ENCODE measurements around the gene TNS3.

The TNS3 gene

DNA sequence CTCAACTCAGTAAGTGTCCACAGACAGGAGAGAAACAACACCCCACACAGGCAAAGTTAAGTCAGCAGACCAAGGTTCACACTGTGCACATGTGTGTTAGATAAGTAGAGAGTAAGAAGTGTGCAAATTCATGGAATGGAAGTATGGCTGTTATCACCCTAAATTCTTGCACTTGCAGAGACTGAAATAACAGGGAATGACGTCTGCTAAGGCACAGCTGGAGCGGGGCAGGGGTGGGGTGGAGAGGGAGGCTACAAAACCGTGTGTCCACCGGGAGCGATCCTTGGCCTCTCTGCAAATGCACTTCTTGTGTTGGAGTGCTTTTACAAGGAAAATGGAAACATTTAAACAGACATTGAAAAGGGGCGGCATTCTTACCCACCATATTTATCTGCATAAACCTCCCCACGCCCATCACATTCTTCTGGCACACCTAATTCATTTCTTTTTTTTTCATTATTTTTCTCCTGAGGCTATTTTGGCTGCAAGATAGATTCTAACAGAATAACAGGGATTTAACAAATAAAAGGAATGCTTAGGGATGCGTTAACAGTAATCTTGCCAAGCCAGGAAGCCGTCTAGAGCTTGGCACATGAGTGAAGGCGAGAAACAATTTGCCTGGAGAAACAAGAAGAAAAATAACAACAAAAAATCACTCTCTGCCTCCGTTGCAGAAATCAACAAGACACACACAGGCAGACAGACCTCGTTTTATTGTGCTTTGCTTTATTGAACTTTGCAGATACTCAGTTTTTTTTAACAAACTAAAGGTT, 30.1 kb downstream of the TNS3 start:
- Histone ChIP-seq H3K9me3 (replicated peaks; ENCODE audit: low read length) (no peaks in the 10 kb centered on the region), H3K4me3 (ENCODE audit: low read length) (no peak overlapping the region), H3K9ac (ENCODE audit: low read depth, low read length) (no peak overlapping the region), H3K36me3 (ENCODE audit: insufficient read depth, low read length) (peaks cover 4% of the 10 kb centered on the region), H3K4me1 (ENCODE audit: control insufficient read depth, insufficient read depth, low read length) (peaks cover 50% of the 10 kb centered on the region), H3K4me2 (ENCODE audit: low read length) (no peak overlapping the region), H3K27me3 (ENCODE audit: control insufficient read depth, insufficient read depth, low read length) (no peaks in the 10 kb centered on the region)

DNA sequence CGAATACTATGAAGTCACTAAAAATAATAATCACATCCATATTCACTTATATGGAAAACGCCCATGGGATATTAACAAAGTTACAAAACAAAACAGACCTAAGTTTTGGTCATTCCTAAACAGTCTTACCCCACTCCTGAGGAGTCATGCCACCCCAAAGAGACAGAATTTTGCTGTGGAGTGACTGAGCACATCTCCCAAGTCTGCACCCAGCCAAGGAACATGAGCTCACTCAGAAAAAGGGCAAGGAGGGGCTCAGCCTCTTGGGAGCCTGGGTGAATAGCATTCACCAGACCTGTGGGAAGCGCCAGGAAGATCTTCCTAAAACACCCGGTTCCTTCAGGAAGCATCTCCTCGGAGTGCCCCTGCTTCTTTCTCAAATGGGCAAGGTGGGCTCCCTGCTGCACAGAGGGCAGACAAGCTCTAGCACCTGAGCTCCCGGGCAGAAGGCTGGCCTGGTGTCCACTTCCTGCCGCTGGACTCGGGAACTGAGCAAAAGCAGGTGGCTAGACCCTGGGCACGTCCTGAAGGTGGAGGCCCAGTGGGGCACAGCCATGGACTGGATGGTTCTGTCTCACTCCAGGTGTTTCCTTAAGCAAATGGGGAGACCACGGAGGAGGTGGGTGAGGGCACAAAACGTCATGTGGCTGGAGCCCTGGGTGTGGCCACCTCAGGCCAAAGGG, 31.0 kb downstream of the TNS3 start:
- Histone ChIP-seq H3K9me3 (replicated peaks; ENCODE audit: low read length) (no peaks in the 10 kb centered on the region), H3K36me3 (ENCODE audit: insufficient read depth, low read length) (peaks cover 4% of the 10 kb centered on the region), H3K4me1 (ENCODE audit: control insufficient read depth, insufficient read depth, low read length) (peaks cover 41% of the 10 kb centered on the region), H3K4me2 (ENCODE audit: low read length) (no peak overlapping the region), H3K4me3 (ENCODE audit: low read length) (no peak overlapping the region), H3K27me3 (ENCODE audit: control insufficient read depth, insufficient read depth, low read length) (no peaks in the 10 kb centered on the region), H3K9ac (ENCODE audit: low read depth, low read length) (no peak overlapping the region)

DNA sequence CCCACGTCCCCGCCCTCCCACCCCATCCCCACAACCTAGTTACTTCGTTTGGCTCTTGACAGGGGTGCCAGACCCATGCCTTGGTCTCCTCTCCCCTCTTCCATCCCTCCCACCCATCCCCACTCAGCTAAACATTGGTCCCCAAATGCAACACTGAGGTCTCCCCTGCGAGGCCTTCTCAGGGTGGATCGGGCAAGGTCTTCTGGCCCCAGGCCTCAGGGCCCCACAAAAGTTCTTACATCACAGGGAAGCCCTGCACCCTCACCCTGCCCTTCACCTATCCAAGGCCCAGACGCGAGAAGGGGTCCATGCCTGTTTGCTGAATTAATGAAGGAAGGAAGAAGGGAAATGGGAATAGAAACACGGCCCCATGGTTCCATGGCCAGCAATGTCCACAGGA, 32.0 kb downstream of the TNS3 start:
- Histone ChIP-seq H3K27me3 (ENCODE audit: control insufficient read depth, insufficient read depth, low read length) (no peaks in the 10 kb centered on the region), H3K36me3 (ENCODE audit: insufficient read depth, low read length) (no peaks in the 10 kb centered on the region), H3K4me2 (ENCODE audit: low read length) (no peak overlapping the region), H3K4me1 (ENCODE audit: control insufficient read depth, insufficient read depth, low read length) (peaks cover 36% of the 10 kb centered on the region), H3K9me3 (replicated peaks; ENCODE audit: low read length) (no peaks in the 10 kb centered on the region), H3K9ac (ENCODE audit: low read depth, low read length) (no peak overlapping the region), H3K4me3 (ENCODE audit: low read length) (no peak overlapping the region)

DNA sequence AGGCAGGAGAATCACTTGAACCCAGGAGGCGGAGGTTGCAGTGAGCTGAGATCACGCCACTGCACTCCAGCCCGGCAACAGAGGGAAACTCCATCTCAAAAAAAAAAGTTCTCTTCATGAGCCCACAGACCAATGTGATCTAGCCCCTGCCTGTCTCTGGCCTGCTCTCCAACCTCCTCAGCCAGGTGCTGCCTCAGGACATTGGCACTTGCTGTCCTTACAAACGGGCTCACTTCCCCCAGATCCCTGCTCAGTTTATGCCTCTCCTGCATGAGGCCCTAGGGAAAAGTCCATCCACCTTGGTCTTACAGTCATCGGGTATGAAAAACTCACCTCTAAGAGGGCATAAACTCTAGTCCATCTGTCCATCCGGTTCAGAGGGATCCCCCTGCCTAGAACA, 32.5 kb downstream of the TNS3 start:
- Histone ChIP-seq H3K9me3 (replicated peaks; ENCODE audit: low read length) (no peaks in the 10 kb centered on the region), H3K4me2 (ENCODE audit: low read length) (no peak overlapping the region), H3K27me3 (ENCODE audit: control insufficient read depth, insufficient read depth, low read length) (no peaks in the 10 kb centered on the region), H3K4me1 (ENCODE audit: control insufficient read depth, insufficient read depth, low read length) (peaks cover 36% of the 10 kb centered on the region), H3K9ac (ENCODE audit: low read depth, low read length) (no peak overlapping the region), H3K4me3 (ENCODE audit: low read length) (no peak overlapping the region), H3K36me3 (ENCODE audit: insufficient read depth, low read length) (peaks cover 3% of the 10 kb centered on the region)

DNA sequence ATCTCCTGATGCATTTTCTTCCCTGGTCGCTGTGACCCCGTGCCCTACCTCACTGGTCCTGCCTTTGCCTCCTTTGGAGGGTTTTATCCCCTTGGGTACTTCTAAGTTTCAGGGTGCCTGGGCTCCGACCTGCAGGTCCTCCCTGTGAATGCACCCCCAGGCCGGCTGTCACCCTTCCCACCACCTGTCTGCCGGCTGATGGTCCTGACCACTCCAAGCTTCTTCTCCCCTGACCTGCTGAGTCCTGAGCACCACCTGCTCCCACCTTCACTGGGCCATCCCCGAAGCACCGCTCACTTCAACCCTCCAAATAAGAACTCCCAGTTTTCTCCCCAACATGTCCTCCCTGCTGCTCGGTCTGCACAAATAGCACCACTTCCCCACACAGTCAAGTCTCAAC, 33.4 kb downstream of the TNS3 start:
- Histone ChIP-seq H3K4me1 (ENCODE audit: control insufficient read depth, insufficient read depth, low read length) (peaks cover 35% of the 10 kb centered on the region), H3K36me3 (ENCODE audit: insufficient read depth, low read length) (peaks cover 3% of the 10 kb centered on the region)

DNA sequence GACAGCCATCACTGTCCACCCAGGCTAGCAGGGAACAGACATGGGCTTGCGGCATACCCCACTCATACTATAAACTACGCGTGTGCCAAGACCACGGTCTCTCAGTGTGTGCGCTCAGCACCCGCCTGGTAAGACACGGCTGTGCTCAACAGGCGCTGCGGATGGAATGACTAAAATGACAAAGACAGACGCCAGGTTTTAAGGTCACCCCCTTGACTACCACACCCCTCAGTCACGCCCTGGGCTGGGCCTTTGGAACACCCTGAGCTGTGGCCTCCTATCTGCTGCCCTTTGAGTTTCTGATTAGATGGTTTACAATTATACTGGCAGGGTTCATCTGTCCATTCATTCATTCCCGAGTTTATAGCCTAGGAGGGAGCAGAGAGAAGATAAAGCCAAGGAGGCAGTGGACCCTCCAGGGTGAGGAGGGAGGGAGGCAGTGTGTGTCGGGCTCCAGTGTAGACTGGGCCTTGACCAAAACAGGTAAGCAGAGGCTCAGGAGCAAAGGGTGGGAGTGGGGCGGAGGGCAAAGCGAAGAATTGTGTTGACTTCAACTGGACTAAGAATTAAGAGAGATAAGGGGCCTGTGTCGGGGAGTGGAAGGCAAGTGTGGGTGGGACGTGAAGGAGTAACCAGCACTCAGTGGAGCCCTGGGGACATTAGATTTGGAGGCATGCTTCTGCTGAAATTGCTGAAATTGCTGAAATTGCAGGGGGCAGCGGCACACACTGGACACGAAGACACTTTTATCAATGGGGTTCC, 35.0 kb downstream of the TNS3 start:
- Histone ChIP-seq H3K36me3 (ENCODE audit: insufficient read depth, low read length) (peaks cover 3% of the 10 kb centered on the region), H3K9ac (ENCODE audit: low read depth, low read length) (no peak overlapping the region), H3K4me2 (ENCODE audit: low read length) (no peak overlapping the region), H3K9me3 (replicated peaks; ENCODE audit: low read length) (no peaks in the 10 kb centered on the region), H3K4me3 (ENCODE audit: low read length) (no peak overlapping the region), H3K4me1 (ENCODE audit: control insufficient read depth, insufficient read depth, low read length) (peaks cover 19% of the 10 kb centered on the region), H3K27me3 (ENCODE audit: control insufficient read depth, insufficient read depth, low read length) (no peaks in the 10 kb centered on the region)

More for the DNA sequence above, 33.4 kb downstream of the TNS3 start:
- H3K9ac ChIP-seq (ENCODE audit: low read depth, low read length): no peak overlapping the region
- no peaks in the 10 kb centered on the region for H3K9me3 ChIP-seq (replicated peaks; ENCODE audit: low read length)
- no peak overlapping the region for H3K4me3 ChIP-seq (ENCODE audit: low read length)
- H3K27me3 ChIP-seq (ENCODE audit: control insufficient read depth, insufficient read depth, low read length): no peaks in the 10 kb centered on the region
- no peak overlapping the region for H3K4me2 ChIP-seq (ENCODE audit: low read length)

DNA sequence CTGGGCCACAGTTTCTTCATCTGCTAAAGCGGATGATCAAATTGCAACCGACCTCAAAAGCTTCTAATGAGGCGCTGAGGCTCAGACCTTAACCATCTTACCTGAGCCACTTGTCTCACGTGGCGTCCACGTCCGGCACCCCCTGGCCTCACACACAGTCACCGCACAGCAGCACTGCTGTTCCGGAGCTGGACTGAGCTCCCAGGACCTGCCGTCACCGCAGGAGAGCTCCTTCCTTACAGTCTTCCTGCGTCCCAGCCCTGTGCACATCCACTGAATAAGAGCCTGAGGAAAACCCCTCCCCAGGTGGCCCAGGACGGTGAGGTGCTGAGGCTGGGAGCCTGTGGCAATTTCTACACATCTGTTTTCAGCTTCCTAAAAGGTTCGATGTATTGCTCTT, 35.7 kb downstream of the TNS3 start:
- Histone ChIP-seq H3K9me3 (replicated peaks; ENCODE audit: low read length) (no peaks in the 10 kb centered on the region), H3K4me1 (ENCODE audit: control insufficient read depth, insufficient read depth, low read length) (peaks cover 11% of the 10 kb centered on the region), H3K36me3 (ENCODE audit: insufficient read depth, low read length) (peaks cover 3% of the 10 kb centered on the region), H3K27me3 (ENCODE audit: control insufficient read depth, insufficient read depth, low read length) (no peaks in the 10 kb centered on the region), H3K9ac (ENCODE audit: low read depth, low read length) (no peak overlapping the region), H3K4me2 (ENCODE audit: low read length) (no peak overlapping the region), H3K4me3 (ENCODE audit: low read length) (no peak overlapping the region)

DNA sequence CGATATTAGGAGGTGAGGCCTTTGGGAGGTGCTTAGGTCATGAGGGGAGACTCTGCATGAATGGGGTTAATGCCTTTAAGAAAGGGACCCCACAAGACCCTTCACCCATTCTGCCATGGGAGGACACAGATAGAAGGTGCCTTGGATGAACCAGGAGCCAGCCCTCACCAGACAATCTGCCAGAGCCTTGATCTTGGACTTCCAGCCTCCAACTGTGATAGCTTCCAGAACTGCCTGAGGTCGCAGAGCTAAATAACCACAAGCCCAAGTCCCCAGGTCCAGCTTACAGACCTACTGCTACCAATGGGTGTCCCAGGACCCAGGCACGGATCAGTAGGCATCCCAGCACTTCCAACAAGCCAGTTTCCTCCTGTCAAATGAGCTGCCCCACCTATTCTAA, 37.5 kb downstream of the TNS3 start:
- H3K4me1 ChIP-seq (ENCODE audit: control insufficient read depth, insufficient read depth, low read length): peaks cover 16% of the 10 kb centered on the region
- H3K9me3 ChIP-seq (replicated peaks; ENCODE audit: low read length): no peaks in the 10 kb centered on the region
- H3K27me3 ChIP-seq (ENCODE audit: control insufficient read depth, insufficient read depth, low read length): no peaks in the 10 kb centered on the region
- H3K36me3 ChIP-seq (ENCODE audit: insufficient read depth, low read length): peaks cover 3% of the 10 kb centered on the region
- no peak overlapping the region for H3K4me2 ChIP-seq (ENCODE audit: low read length)
- no peak overlapping the region for H3K9ac ChIP-seq (ENCODE audit: low read depth, low read length)
- no peak overlapping the region for H3K4me3 ChIP-seq (ENCODE audit: low read length)

DNA sequence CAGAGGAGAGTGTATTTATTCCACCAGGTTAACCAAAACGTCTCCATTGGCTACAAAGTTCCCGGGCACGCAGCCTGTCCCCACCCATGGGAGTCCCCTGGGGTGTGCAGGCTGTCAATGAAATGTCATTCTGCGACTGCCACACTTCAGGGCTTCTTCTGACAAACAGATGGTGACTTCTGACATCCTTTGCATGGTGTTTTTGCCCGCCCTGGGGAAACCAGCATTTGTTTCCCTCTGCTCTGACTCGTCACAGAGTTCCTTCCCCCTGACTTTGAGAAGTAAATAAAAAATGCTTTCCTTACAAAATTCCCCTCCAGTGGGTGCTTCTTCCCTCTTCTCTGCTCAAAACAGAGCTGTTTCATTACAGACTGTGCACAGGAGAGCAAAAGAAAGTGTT, 38.2 kb downstream of the TNS3 start:
- Histone ChIP-seq H3K9me3 (replicated peaks; ENCODE audit: low read length) (no peaks in the 10 kb centered on the region), H3K27me3 (ENCODE audit: control insufficient read depth, insufficient read depth, low read length) (no peaks in the 10 kb centered on the region)

DNA sequence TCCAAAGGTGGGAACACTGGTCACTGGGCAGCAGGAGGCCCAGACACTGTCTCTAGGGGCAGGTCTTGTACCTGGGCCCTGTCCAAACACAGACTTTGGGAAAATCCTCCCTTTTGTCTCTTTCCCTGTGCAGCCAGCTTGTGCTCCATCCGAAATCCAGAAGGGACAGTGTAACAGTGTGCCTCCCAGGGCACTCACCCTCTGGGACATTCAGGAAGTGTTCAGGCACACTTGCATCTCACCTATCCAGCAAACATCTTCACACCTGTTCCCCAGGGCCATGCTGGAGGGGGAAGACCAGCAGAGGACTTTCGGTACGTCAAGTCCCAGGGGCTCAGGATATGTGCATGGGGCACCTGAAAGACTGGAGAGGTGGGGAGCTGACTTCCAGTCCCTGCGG, 38.9 kb downstream of the TNS3 start:
- Histone ChIP-seq H3K9me3 (replicated peaks; ENCODE audit: low read length) (no peaks in the 10 kb centered on the region), H3K27me3 (ENCODE audit: control insufficient read depth, insufficient read depth, low read length) (no peaks in the 10 kb centered on the region), H3K36me3 (ENCODE audit: insufficient read depth, low read length) (peaks cover 3% of the 10 kb centered on the region), H3K4me2 (ENCODE audit: low read length) (no peak overlapping the region), H3K4me1 (ENCODE audit: control insufficient read depth, insufficient read depth, low read length) (peaks cover 14% of the 10 kb centered on the region), H3K4me3 (ENCODE audit: low read length) (no peak overlapping the region), H3K9ac (ENCODE audit: low read depth, low read length) (no peak overlapping the region)

More for the DNA sequence above, 38.2 kb downstream of the TNS3 start:
- Histone ChIP-seq H3K4me3 (ENCODE audit: low read length) (no peak overlapping the region), H3K9ac (ENCODE audit: low read depth, low read length) (no peak overlapping the region), H3K4me1 (ENCODE audit: control insufficient read depth, insufficient read depth, low read length) (peaks cover 18% of the 10 kb centered on the region), H3K36me3 (ENCODE audit: insufficient read depth, low read length) (peaks cover 3% of the 10 kb centered on the region), H3K4me2 (ENCODE audit: low read length) (no peak overlapping the region)

DNA sequence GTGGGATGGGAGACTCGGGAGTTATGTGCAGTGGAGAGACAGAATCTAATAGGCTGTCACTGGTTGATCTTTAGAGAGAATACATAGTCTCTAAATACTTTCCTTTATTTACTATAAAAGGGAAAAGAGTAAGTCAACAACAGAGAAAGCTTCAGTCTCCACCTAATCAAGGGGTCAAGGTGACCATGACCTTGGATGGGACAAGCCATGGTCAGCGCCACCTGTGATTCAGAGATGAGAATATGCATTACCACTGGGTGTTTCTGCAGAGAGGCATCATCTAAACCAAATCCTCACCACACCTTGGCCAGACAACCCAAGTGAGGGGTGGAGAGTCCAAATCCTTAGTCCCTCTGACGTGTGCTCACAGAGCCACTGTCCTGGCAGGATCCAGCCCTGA, 39.9 kb downstream of the TNS3 start:
- H3K27me3 ChIP-seq (ENCODE audit: control insufficient read depth, insufficient read depth, low read length): no peaks in the 10 kb centered on the region
- H3K4me1 ChIP-seq (ENCODE audit: control insufficient read depth, insufficient read depth, low read length): peaks cover 16% of the 10 kb centered on the region
- no peak overlapping the region for H3K4me2 ChIP-seq (ENCODE audit: low read length)
- peaks cover 3% of the 10 kb centered on the region for H3K36me3 ChIP-seq (ENCODE audit: insufficient read depth, low read length)
- H3K4me3 ChIP-seq (ENCODE audit: low read length): no peak overlapping the region
- H3K9me3 ChIP-seq (replicated peaks; ENCODE audit: low read length): no peaks in the 10 kb centered on the region
- H3K9ac ChIP-seq (ENCODE audit: low read depth, low read length): no peak overlapping the region

Measured in skeletal muscle satellite cell (primary cell).